GM18498 (cell line): ENCODE results near the gene TNRC6C.
A peak's percentile ranks its signal among the peaks of the same experiment; 100 is the strongest.
"Not testable (repeated sequence)": the region's sequence is repeated elsewhere in the genome, so short reads cannot be mapped to it uniquely, and the experiment has no call there.

Experiments
- ATAC-seq: cut with Tn5 transposase; IDR thresholded peaks from one replicate; pipeline ENCODE4 v1.9.1; 2021; ENCODE audit warnings: mild to moderate bottlenecking, moderate library complexity; ENCODE audit not compliant: unreplicated experiment

TNRC6C gene

GRCh38 chr17:78133971-78134898 is 175.7 kb downstream of the TNRC6C start:
- ATAC-seq = no peak

- no peak for ATAC-seq
Measured at GRCh38 chr17:78134899-78135385, 176.4 kb downstream of the TNRC6C start.

- no peak for ATAC-seq
Measured at GRCh38 chr17:78135858-78136500, 177.5 kb downstream of the TNRC6C start.

DNA sequence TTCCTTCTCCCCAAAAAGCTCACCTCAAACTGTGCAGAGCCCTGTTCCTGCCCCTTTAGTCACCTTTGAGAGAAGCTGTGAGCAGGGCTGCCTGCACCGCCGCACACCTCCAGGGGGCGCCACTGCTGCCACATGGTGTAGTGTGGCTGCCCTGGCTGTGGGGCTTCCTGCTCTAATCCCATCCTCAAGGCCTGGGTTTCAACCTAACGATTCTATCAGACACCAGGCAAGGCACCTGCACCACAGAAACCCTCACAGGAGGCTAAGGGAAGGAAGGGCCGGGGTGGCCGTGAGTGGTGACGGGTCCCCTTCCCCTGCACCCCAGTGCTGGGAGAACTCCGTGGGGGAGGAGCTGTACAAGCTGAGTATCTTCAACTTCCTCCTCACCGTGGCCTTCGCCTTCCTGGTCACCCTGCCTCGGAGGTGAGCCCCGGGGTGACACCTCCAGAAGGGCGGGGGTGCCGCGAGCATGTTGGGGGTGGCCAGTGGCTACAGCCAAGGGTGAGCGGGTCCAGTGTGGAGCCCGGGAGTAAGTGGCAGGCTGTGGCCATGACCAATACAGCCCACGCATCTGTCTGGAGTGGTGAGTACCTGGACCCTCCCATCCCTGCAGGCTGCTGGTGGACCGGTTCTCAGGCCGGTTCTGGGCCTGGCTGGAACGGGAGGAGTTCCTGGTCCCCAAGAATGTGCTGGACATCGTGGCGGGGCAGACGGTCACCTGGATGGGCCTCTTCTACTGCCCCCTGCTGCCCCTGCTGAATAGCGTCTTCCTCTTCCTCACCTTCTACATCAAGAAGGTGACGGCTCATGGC is 179.1 kb downstream of the TNRC6C start:
- ATAC-seq = no peak

- ATAC-seq = no peak
Measured at GRCh38 chr17:78138204-78139060, 179.9 kb downstream of the TNRC6C start.

GRCh38 chr17:78139861-78140168 is 181.3 kb downstream of the TNRC6C start:
- not testable (repeated sequence) for ATAC-seq

DNA sequence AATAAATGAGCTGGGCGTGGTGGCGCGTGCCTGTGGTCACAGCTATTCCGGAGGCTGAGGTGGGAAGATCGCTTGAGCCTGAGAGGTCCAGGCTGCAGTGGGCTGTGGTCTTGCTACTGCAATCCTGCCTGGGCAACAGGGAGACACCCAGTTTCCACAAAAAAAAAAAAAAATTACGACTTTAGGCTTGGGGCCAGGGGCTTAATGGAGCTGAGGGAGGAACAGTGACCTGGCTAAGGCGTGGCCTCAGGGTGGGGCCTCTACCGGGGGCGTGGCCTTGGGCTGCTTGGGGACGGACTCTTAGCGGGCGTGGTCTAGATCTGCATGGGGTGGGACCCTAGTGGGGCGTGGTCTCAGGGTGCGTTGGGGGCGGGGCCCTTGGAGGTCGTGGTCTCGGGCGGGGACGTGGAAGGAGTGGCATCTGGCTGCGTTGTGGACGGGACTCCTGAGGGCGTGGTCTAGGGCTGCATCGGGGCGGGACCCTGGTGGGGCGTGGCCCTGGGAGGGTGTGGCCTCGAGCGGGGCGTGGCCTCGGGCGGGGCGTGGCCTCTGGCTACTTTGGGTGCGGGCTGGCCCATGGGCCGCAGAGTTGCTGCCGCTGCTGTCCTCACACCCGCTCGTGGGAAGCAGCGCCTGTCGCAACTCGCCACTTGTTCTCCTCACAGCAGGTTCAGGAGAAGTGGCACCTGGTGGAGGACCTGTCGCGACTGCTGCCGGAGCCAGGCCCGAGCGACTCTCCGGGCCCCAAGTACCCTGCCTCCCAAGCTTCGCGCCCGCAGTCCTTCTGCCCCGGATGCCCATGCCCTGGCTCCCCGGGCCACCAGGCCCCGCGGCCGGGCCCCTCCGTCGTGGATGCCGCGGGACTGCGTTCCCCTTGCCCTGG is 181.9 kb downstream of the TNRC6C start:
- ATAC-seq = peak; percentile 72

DNA sequence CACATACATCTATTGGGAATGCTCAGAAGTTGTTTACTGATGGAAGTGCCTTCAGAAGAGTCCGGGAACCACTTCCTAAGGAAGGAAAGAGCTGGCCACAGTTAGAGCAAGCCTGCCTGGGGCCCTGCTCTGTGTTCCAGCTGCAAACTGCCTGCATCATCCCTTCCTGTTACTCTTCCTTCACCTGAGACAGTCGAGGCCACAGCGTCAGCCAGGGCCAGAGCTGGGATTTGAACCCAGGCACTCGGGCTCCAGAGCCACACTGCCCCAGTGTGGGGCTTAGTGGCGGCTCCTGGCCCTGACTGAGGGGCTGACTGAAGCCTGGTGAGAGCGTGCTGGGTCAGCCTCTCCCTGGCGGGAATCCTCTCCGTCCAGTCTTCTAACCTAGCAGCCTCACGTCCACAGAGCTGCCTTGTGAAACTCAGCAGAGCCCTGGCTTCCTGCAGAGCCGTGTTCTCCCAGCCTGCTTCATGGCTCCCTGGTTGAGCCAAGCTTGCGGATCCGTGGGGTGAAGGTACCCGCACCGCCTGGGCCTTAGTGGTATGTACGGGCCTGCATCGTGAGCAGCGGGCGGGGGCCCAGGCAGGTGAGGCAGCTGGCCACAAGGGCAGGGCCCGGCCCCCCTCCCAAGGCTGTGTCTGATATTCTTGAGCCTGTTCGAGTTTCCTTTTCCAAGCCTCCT is 183.1 kb downstream of the TNRC6C start:
- ATAC-seq = no peak

DNA sequence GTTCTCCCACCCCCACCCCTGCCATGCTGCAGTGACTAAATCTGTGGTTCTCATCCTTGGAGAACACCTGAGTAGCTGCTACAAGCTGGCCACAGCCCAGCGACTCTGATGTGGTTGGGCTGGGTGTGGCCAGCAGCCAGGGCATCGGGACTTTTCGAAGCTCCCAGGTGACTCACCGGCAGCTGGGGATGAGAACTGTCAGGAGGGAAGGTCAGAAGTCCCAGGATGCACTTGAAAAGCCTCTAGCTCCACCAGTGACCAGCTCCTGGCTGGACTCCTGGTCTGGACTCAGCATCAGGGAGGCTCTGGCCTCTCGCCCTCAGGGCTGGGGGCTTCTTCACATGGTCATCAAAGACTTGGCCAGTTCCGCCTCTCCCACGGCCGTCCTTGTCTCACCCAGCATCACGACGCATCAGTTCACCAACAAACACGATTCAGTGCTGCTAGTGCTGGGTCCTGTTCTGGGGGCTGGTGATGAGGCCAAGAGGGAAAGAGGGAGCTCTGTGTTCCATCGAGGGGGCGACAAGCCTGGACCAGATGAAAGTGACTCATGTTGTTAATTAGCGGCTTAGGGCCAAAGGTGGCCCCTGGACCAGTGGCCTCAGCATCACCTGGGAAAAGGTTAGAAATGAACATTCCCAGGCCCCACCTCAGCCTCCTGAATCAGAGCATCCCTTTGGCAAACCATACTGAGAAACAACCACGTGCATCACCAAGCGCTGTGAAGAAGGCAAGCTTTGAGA is 183.8 kb downstream of the TNRC6C start:
- ATAC-seq = no peak

DNA sequence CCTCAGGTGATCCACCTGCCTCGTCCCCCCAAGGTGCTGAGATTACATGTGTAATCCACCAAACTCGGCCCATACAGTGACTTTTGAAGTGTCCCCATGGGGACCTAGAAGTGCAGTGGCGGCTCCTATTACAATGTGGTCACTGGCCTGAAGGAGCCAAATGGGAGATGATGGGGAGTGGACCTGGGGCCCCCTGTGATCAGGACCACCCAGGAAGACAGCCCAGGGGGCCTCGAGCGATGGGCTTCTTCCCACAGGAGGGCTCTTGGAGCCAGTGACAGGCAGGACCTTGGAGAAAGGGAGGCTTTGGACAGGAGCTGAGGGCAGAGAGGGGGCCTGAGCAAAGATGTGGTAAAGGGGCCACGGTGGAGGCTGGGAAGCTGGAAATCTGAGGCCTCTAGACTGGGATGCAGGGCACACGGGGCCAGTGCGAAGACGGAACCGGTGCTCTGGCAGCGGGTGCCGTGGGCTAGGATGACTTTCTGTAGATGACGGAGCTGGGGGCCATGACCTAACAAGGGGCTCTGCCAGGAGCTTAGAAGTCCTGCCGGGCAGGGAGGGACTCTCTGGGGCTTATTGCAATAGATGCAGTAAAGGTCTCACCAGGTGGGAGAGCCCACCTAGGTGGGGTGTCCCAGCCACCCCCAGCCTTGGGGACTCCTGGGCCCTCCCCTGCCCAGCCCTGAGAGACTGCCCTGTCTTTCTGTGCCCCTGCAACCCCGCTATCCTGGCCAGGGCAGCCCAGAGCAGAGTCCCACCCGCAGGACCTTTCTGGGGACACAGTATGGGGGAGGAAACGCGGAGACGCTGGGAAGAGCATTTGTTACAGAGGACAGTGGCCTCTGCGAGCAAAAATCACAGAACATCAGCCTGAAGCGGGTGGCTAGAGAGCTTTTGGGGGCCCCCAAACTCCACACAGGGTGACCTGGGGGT is 185.0 kb downstream of the TNRC6C start:
- no peak for ATAC-seq

- no peak for ATAC-seq
Measured at GRCh38 chr17:78144147-78144719, 185.7 kb downstream of the TNRC6C start.

- ATAC-seq = no peak
Measured at GRCh38 chr17:78144736-78145641, 186.5 kb downstream of the TNRC6C start.

GRCh38 chr17:78146471-78146869 is 188.0 kb downstream of the TNRC6C start:
- no peak for ATAC-seq

- no peak for ATAC-seq
Measured at GRCh38 chr17:78146881-78147280, 188.4 kb downstream of the TNRC6C start.

DNA sequence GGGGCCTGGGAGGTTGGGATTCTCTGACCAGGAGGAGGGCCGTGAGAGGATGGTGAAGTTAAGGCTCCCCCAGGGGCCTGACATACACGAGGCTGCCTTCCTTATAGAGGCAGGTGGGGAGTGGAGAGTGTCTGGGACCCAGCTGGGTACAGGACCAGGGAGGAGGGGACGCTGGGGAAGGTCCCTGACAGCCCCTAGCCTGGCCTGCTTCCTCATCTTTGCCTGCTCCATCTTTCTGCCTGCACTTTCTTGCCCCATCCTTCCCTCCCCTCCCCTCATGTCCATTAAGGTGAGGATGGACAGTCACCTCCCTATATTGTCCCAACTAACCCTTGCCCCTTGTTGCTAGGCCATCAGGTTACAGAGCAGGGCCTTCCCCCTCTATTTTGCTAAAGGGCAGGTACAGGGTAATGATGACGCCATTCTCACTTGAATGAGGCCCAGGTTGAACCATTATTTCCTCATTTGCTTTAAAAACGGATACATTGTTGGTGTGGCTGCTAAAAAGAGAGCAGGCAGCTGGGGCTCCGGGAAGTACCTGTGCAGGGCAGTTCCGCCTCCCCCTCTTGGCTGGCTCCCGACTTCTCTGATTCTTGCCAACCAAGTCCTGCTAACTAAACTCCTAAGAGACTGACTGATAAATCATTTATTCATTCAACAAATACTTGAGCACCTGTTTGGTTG is 189.0 kb downstream of the TNRC6C start:
- ATAC-seq = no peak
